ENCODE measurements around the gene FAM3A.
"Not testable (repeated sequence)": the region's sequence is repeated elsewhere in the genome, so short reads cannot be mapped to it uniquely, and the experiment has no call there.

DNA sequence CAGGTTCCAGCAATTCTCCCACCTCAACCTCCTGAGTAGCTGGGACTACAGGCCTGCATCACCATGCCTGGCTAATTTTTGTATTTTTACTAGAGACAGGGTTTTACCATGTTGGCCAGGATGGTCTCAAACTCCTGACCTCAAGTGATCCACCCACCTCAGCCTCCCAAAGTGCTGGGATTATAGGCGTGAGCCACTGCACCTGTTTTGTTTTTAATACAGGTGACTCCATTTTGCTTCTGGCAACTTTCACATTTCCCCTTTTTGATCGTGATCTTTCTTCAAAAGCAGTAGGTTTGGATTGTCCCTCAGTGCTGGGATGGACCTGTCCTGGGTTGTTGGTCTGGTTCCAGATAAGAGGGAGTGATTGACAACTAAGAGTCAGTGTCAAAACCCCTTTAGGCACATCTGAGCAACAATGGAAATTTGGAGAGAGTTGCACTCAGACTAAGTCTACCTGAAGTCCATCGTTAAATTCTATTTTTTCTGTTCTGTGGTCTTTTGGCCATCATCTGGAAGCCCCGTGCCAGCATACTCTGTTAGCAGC, 19.4 kb downstream of the FAM3A start:
- TF ChIP-seq YY1 (IDR thresholded peaks at IDR 0.05; ENCODE audit: insufficient read depth, insufficient read length); ZNF274 (IDR thresholded peaks at IDR 0.05; ENCODE audit: low read depth, low read length): not testable (repeated sequence)
